Astrocyte (in vitro differentiated cells and primary cell): Measurements from ENCODE around the gene SRPRB. TPM values are rescaled to one million over a fixed set of nuclear protein-coding genes. Genes with fewer than 3 reads are reported as not detected.

Experiments used
- DNase-seq: peaks from one replicate; pipeline ENCODE4 v3.0.0-alpha.2; 2010; ENCODE audit warnings: low read depth
- FAIRE-seq: peaks from 2 replicates; lab custom pipeline; 2011; peaks lifted over from hg19 to GRCh38; lab: Jason Lieb, UNC
- H2AFZ ChIP-seq: 2 replicates; pipeline ENCODE4 v1.6.0; 2012; ENCODE audit warnings: low read depth, low read length, inconsistent platforms
- H3K27ac ChIP-seq: 2 replicates; pipeline ENCODE4 v1.5.1; 2011; ENCODE audit warnings: low read depth, low read length, inconsistent platforms
- H3K27me3 ChIP-seq: 2 replicates; pipeline ENCODE4 v1.6.0; 2011; ENCODE audit warnings: low read length, inconsistent platforms; ENCODE audit not compliant: insufficient read depth
- H3K36me3 ChIP-seq: 2 replicates; pipeline ENCODE4 v1.5.1; 2011; ENCODE audit warnings: low read length, inconsistent platforms; ENCODE audit not compliant: insufficient read depth
- H3K4me1 ChIP-seq: 2 replicates; pipeline ENCODE4 v1.5.1; 2011; ENCODE audit warnings: low read length, inconsistent platforms; ENCODE audit not compliant: insufficient read depth
- H3K4me2 ChIP-seq: 2 replicates; pipeline ENCODE4 v1.6.0; 2012; ENCODE audit warnings: low read length, inconsistent platforms
- H3K4me3 ChIP-seq: 2 replicates; pipeline ENCODE4 v1.5.1; 2011; ENCODE audit warnings: low read depth, mild to moderate bottlenecking, low read length, inconsistent platforms; ENCODE audit not compliant: insufficient read depth
- H3K79me2 ChIP-seq: 2 replicates; pipeline ENCODE4 v1.6.0; 2012; ENCODE audit warnings: mild to moderate bottlenecking, low read length, inconsistent platforms; ENCODE audit not compliant: insufficient read depth
- H3K9ac ChIP-seq: 2 replicates; pipeline ENCODE4 v1.6.0; 2012; ENCODE audit warnings: mild to moderate bottlenecking, low read length, inconsistent platforms
- H3K9me3 ChIP-seq: 2 replicates; pipeline ENCODE4 v1.5.1; 2012; ENCODE audit warnings: low read depth, mild to moderate bottlenecking, low read length, inconsistent platforms; ENCODE audit not compliant: insufficient read depth
- H4K20me1 ChIP-seq: 2 replicates; pipeline ENCODE4 v1.6.0; 2012; ENCODE audit warnings: low read length, inconsistent platforms; ENCODE audit not compliant: insufficient read depth
- H3K27ac Mint-ChIP-seq: one replicate; pipeline ENCODE4 v1.8.0; 2021; ENCODE audit warnings: mild to moderate bottlenecking, mixed read lengths; ENCODE audit not compliant: unreplicated experiment
- H3K27me3 Mint-ChIP-seq: one replicate; pipeline ENCODE4 v1.8.0; 2021; ENCODE audit warnings: low read depth, mixed read lengths; ENCODE audit not compliant: unreplicated experiment
- H3K36me3 Mint-ChIP-seq: one replicate; pipeline ENCODE4 v1.8.0; 2021; ENCODE audit warnings: low read depth, mixed read lengths; ENCODE audit not compliant: unreplicated experiment
- H3K4me1 Mint-ChIP-seq: one replicate; pipeline ENCODE4 v1.8.0; 2021; ENCODE audit warnings: low read depth, mixed read lengths; ENCODE audit not compliant: unreplicated experiment
- H3K4me3 Mint-ChIP-seq: one replicate; pipeline ENCODE4 v1.8.0; 2021; ENCODE audit warnings: mild to moderate bottlenecking, moderate library complexity, mixed read lengths; ENCODE audit not compliant: unreplicated experiment
- H3K9me3 Mint-ChIP-seq: one replicate; pipeline ENCODE4 v1.8.0; 2021; ENCODE audit warnings: mild to moderate bottlenecking, mixed read lengths; ENCODE audit not compliant: unreplicated experiment
- EZH2 ChIP-seq: IDR thresholded peaks from 2 replicates; pipeline ENCODE4 v1.6.1; 2012; ENCODE audit warnings: mild to moderate bottlenecking, low read length, inconsistent platforms; ENCODE audit not compliant: insufficient read depth
- total RNA-seq: library from RNA; stranded (reverse); gene quantifications from 2 replicates; pipeline ENCODE4 v1.2.1, GENCODE V29; 2021
- TF ChIP-seq, protein P1 (sequence below): IDR thresholded peaks from 2 replicates; pipeline ENCODE4 v1.5.1; 2011; ENCODE audit warnings: low read depth, mild to moderate bottlenecking, inconsistent platforms, low read length, moderate library complexity; ENCODE audit not compliant: insufficient read depth

SRPRB gene
- total RNA-seq, 1 donor from 2014 or later: 83.8 TPM

DNA sequence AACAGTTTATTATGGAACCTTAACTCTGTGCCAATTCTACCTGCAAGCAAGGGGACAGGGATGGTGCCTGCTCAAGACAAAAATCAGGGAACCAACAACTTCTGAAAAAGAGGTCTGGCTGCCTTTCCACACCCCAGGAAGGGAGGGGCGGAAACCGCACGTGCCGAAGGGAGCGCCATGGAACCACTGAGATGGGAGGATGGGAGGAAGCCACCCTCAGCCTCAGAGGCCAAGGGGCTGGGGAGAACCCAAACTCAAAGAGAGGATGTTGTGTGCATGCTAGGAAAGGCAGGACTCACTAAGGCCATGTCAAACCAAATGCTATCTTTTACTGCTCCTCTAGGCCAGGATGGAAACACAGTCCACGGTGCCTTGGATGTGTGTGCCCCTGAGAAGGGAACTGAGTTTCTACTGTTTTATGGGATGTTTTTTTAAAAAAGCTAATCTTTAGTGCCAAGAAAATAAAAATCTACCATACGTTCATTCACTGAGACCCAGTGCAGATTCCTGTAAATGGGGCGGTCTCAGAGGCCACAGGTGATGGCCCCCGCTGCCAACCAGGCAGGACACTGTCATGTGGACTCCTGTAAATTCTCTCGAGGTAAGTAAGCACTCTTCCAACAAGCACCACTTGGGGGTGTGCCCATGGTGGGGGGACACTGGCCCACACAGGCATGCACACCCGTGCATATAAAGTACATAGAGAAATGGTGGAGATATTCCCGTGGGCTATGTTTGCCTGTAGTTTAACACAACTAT is 20.5 kb downstream of the SRPRB start:
- Histone ChIP-seq H4K20me1 (peaks cover 21% of the 10 kb centered on the region), H3K79me2 (no peaks in the 10 kb centered on the region), H3K4me3 (no peak overlapping the region), H3K27me3 (no peaks in the 10 kb centered on the region), H3K36me3 (peaks cover 13% of the 10 kb centered on the region), H3K27ac (no peak overlapping the region), H3K9me3 (no peaks in the 10 kb centered on the region), H3K4me2 (no peak overlapping the region), H2AFZ (no peak overlapping the region), H3K9ac (no peak overlapping the region), H3K4me1 (peaks cover 4% of the 10 kb centered on the region)
- no peaks in the 10 kb centered on the region for H3K9me3 Mint-ChIP-seq
- H3K36me3 Mint-ChIP-seq: peaks cover 41% of the 10 kb centered on the region
- no peak overlapping the region for H3K4me3 Mint-ChIP-seq
- H3K4me1 Mint-ChIP-seq: peaks cover 4% of the 10 kb centered on the region
- no peaks in the 10 kb centered on the region for H3K27me3 Mint-ChIP-seq
- DNase-seq (no peak), FAIRE-seq (no peak)
- no peak overlapping the region for H3K27ac Mint-ChIP-seq
- TF ChIP-seq EZH2: no peak
- TF ChIP-seq, protein P1, sequence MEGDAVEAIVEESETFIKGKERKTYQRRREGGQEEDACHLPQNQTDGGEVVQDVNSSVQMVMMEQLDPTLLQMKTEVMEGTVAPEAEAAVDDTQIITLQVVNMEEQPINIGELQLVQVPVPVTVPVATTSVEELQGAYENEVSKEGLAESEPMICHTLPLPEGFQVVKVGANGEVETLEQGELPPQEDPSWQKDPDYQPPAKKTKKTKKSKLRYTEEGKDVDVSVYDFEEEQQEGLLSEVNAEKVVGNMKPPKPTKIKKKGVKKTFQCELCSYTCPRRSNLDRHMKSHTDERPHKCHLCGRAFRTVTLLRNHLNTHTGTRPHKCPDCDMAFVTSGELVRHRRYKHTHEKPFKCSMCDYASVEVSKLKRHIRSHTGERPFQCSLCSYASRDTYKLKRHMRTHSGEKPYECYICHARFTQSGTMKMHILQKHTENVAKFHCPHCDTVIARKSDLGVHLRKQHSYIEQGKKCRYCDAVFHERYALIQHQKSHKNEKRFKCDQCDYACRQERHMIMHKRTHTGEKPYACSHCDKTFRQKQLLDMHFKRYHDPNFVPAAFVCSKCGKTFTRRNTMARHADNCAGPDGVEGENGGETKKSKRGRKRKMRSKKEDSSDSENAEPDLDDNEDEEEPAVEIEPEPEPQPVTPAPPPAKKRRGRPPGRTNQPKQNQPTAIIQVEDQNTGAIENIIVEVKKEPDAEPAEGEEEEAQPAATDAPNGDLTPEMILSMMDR: no peak

DNA sequence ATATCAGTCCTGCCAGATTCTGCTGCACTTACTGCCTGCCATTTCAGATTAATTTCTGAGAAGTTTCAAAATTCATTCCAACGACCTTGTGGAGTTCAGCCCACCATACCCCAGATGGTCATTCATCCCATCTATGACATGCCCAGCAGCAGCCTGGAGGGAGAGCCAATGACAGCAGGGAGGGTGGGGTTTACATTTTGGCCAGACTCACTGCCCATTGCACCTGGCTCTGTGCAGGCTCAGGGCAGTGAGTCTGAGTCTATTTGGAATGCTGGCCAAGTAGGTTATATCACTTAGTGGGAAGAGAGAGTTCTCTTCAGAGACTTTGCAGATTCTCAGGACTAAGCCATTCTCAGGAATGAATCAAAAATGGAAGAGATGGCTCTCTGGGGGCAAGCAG is 21.5 kb downstream of the SRPRB start:
- no peaks in the 10 kb centered on the region for H3K27me3 Mint-ChIP-seq
- H3K9me3 Mint-ChIP-seq: no peaks in the 10 kb centered on the region
- Histone ChIP-seq H3K4me1 (no peaks in the 10 kb centered on the region), H3K4me2 (no peak overlapping the region), H3K36me3 (peaks cover 5% of the 10 kb centered on the region), H3K27ac (no peak overlapping the region), H3K27me3 (no peaks in the 10 kb centered on the region), H3K9me3 (no peaks in the 10 kb centered on the region), H4K20me1 (peaks cover 12% of the 10 kb centered on the region), H3K79me2 (no peaks in the 10 kb centered on the region), H3K4me3 (no peak overlapping the region), H2AFZ (no peak overlapping the region), H3K9ac (no peak overlapping the region)
- no peak overlapping the region for H3K27ac Mint-ChIP-seq
- H3K4me1 Mint-ChIP-seq: no peaks in the 10 kb centered on the region
- no peak overlapping the region for H3K4me3 Mint-ChIP-seq
- H3K36me3 Mint-ChIP-seq: peaks cover 46% of the 10 kb centered on the region
- TF ChIP-seq, protein P1: no peak
- no peak for TF ChIP-seq EZH2
- FAIRE-seq: no peak
- no peak for DNase-seq

DNA sequence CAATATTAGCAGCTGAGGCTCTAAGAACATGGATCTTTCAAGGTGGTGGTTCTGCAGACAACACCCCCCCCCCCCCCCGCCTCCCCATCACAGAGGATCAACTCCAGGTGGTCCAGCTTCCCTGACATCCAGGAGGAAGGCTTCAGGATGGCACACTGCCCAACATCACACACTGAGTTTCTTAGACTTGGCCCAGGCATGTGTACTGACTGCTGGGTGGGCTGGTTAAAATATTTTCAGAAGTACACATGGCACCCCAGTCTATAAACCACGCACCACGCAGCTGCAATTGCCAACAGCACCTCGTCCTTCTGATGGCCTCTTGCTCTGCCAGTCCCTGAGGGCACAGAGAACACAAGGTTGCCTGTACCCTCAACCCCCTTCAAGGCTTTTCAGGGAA is 22.1 kb downstream of the SRPRB start:
- Histone ChIP-seq H3K27me3 (no peaks in the 10 kb centered on the region), H3K79me2 (no peaks in the 10 kb centered on the region), H3K9me3 (no peaks in the 10 kb centered on the region), H2AFZ (no peak overlapping the region), H3K27ac (no peak overlapping the region), H3K36me3 (peaks cover 2% of the 10 kb centered on the region), H3K4me2 (no peak overlapping the region), H4K20me1 (peaks cover 6% of the 10 kb centered on the region), H3K4me3 (no peak overlapping the region), H3K9ac (no peak overlapping the region), H3K4me1 (no peaks in the 10 kb centered on the region)
- no peak overlapping the region for H3K4me3 Mint-ChIP-seq
- no peak overlapping the region for H3K27ac Mint-ChIP-seq
- TF ChIP-seq, protein P1: no peak
- no peak for TF ChIP-seq EZH2
- H3K27me3 Mint-ChIP-seq: peaks cover under 1% of the 10 kb centered on the region
- H3K9me3 Mint-ChIP-seq: no peaks in the 10 kb centered on the region
- no peak for DNase-seq
- no peak for FAIRE-seq
- H3K4me1 Mint-ChIP-seq: no peaks in the 10 kb centered on the region
- peaks cover 45% of the 10 kb centered on the region for H3K36me3 Mint-ChIP-seq
